HTERT RPE-1 (cell line): ENCODE data around the gene KLHDC8A.
"Not testable (repeated sequence)": the region's sequence is repeated elsewhere in the genome, so short reads cannot be mapped to it uniquely, and the experiment has no call there.

Experiments
- in situ Hi-C: fragments of 300-500 bp; cut with MboI; formaldehyde crosslinking; loops from 4 replicates; pipeline ENCODE4 v1.14.3; 2020; ENCODE audit warnings: low sequenced_read_pairs

KLHDC8A gene, protein sequence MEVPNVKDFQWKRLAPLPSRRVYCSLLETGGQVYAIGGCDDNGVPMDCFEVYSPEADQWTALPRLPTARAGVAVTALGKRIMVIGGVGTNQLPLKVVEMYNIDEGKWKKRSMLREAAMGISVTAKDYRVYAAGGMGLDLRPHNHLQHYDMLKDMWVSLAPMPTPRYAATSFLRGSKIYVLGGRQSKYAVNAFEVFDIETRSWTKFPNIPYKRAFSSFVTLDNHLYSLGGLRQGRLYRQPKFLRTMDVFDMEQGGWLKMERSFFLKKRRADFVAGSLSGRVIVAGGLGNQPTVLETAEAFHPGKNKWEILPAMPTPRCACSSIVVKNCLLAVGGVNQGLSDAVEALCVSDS

DNA sequence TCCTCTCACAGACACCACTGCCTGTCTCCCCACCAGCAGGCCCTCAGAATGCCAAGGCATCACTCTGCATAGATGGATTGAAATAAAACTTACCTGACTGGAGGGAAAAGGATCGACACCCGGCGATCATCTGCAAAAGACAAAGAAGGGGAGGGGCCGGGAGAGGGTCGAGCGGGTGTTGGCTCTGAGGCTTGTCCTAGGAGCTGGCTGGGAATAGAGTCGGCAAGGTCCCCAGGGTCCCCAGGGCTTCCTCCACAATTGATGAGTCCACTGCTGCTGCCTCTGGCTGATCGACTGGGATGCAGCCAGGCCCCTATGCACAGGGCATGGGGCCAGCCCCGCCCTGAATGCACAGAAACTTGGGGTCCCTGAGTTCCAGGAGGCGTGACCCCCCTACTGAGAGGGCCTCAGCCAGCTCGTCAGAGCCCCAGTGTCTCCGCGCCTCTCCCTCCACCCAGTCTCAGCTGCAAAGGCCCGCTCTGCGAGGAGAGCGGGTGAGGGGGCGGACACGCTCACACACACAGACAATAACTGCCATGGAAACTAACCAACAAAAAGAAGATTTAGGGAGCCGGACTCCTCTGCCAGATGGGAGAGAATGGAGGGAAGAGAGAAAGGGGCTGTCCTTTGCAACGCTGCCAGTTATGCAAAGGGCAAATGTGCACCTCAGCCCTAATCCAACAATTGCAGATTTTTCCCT lies at the start of gene KLHDC8A:
KLHDC8A (minus strand) TSS at position 483 of the 700 bp plus-strand sequence. CDS start 13,318 bp downstream, outside the sequence.
- in situ Hi-C loops = no loop called here

DNA sequence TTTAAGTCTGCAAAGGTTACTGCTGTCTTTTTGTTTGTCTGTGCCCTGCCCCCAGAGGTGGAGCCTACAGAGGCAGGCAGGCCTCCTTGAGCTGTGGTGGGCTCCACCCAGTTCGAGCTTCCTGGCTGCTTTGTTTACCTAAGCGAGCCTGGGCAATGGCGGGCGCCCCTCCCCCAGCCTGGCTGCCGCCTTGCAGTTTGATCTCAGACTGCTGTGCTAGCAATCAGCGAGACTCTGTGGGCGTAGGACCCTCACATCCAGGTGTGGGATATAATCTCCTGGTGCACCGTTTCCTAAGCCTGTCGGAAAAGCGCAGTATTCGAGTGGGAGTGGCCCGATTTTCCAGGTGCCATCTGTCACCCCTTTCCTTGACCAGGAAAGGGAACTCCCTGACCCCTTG lies 49.5 kb upstream of the KLHDC8A start:
- in situ Hi-C loops = not testable (repeated sequence)

DNA sequence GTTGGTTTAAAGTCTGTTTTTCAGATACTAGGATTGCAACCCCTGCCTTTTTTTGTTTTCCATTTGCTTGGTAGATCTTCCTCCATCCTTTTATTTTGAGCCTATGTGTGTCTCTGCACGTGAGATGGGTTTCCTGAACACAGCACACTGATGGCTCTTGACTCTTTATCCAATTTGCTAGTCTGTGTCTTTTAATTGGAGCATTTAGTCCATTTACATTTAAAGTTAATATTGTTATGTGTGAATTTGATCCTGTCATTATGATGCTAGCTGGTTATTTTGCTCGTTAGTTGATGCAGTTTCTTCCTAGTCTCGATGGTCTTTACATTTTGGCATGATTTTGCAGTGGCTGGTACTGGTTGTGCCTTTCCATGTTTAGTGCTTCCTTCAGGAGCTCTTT lies 47.8 kb upstream of the KLHDC8A start:
- in situ Hi-C loops = not testable (repeated sequence)

DNA sequence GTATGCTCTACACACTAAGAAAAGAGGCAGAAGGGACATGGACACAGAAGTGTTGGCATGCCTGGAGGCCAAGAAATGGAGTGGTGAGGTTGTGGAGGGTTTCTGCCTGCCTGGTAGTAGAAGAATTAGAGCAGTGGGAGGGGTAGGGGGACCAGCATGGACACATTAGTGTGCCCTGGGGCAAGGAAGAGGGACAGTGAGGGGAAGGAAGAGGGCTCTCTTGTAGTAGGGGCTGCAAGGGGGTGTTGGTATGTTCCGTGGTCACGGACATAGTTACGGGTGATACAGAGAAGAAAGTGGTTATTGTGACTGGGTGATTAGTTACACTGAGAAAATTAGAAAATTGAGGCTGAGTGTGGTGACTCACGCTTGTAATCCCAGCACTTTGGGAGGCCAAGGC lies 41.9 kb upstream of the KLHDC8A start:
- in situ Hi-C loops = no loop called here

DNA sequence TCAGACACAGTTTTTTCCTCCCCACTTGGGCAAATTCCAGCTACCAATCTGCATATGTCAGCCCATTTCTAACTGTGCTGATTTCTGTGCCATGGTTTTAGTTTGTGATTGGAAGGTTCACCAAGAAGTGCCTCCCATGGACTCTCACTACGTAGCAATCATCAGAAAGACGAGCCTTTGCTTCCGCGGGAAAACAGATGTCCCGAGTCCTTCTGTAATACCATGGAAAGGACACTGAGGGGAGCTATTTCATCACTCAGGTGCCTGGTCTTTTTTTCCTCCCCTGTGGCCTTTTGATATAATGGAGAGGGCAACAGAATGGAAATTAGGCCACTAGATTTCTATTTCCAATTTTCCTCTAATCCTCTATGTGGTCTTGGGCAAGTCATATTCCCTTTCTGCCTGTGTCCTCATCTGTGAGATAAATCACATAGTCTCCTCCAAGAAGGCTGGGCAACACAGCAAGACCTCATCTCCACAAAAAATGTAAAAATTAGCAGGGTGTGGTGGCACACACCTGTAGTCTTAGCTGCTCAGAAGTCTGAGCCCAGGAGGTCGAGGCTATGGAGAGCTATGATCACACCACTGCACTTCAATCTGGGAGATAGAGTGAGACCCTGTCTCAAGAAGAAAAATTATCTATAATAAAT lies 40.4 kb upstream of the KLHDC8A start:
- in situ Hi-C loops = no loop called here

DNA sequence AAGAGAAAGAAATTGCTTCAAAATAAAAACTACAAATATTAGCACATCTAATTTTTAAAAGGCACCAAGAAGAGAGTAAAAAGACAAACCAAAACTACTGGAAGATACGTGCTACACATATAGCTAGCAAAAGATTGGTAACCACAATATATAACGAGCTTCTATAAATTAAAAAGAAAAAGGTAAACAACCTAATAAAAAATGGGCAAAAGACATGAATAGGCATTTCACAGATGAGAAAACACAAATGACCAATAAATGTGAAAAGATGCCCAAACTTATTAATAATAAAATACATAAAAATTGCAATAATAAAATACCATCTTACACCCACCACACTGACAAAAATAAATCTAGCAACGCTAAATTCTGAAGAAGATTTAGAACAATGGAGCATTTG lies 38.9 kb upstream of the KLHDC8A start:
- in situ Hi-C loops = no loop called here

DNA sequence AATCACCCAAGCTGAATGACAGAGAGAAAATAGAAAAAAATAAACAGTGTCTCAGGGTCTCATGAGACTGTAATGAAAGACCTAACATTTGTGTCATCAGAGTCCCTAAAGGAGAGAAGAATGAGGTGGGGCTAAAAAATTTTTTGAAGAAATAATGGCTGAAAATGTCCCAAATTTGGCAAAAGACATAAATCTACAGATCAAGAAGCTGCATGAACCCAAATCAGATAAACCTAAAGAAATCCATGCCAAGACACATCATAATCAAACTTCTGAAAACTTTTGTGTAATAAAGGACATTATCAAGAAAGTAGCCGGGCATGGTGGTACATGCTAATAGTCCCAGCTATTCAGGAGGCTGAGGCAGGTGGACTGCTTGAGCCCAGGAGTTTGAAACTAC lies 35.9 kb upstream of the KLHDC8A start:
- in situ Hi-C loops = no loop called here

DNA sequence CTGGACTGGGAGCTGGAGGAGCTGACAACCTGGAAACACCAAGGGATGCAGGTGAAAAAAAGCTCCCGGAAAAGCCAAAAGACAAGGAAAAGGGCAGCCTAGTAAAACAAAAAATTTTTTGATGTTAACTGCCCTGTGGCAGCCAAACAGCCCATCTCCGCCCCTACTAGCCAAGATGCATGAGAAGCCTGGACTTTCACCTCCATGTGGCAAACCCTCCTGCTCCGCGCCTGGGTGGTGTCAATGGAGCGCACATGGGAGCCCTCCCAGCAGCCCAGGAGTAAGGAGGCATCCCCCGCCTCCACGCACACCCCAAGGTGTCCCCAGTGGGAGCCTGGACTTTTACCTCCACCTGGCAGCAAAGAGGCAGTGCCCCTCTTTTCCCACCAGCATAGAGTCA lies 34.7 kb upstream of the KLHDC8A start:
- in situ Hi-C loops = no loop called here

DNA sequence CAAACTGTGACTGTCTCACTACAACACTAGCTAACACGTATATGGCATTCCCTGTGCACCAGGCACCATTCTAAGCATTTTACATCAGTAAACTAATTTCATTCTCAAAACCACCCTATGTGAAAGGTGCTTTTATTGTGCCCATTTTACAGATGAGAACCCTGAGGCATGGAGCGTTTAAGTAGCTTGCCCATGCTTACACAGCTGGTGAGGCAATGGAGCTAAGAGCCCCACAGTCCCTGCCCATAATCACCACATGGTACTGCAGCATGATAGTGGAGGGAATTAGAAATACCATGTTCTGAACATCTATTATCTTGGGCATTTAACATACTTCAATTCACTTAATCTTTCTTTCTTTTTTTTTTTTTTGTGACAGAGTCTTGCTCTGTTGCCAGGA lies 31.1 kb upstream of the KLHDC8A start:
- in situ Hi-C loops = no loop called here

DNA sequence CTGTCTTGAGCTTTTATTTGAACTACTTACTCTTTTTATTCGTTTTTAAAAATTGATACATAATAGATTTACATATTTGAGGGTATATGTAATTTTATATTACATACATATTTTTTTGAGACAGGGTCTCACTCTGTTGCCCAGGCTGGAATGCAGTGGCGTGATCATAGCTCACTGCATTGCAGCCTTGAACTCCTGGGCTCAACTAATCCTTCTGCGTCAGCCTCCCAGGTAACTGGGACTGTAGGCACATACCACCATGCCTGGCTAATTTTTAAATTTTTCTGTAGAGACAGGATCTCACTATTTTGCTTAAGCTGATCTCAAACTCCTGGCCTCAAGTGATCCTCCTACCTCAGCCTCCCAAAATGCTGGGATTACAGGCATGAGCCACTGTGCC lies 26.3 kb upstream of the KLHDC8A start:
- in situ Hi-C loops = not testable (repeated sequence)

DNA sequence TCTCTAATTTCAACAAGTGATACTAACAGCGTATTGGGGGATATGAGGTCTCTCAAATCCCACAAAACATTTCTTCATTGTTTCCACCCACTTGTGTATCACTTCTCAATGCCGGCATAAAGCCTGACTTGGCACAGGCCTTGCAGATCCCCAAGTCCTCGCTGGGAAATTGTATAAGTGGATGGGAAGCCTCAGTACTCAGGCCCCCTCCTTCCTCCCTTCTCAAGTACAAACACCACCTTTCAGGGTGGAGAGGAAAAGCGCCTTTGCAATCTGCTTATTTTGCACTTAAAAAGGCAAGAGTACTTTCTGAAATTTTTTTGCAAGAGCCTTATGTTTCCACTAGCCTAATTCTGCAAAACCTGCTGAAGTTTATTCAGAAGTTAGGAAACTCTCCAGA lies 25.8 kb upstream of the KLHDC8A start:
- in situ Hi-C loops = no loop called here

DNA sequence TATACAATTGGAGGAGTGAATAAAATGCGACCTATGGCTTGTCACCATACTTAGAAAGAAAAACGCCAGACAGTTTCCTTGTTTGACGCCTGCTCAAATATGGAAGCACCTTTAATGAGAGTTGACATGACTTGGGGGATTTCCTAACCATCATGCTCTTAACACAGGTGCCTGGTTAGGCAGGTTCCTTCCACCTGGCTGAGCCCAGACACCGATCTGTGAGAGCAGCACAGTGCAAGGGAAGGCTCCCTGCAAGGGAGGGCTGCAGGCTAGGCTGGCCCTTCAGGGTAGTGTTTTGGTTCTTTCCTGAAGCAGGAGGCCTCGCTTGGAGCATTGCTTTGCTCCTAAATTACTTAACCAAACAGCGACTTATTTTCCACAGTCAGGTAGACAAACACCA lies 24.6 kb upstream of the KLHDC8A start:
- in situ Hi-C loops = no loop called here

DNA sequence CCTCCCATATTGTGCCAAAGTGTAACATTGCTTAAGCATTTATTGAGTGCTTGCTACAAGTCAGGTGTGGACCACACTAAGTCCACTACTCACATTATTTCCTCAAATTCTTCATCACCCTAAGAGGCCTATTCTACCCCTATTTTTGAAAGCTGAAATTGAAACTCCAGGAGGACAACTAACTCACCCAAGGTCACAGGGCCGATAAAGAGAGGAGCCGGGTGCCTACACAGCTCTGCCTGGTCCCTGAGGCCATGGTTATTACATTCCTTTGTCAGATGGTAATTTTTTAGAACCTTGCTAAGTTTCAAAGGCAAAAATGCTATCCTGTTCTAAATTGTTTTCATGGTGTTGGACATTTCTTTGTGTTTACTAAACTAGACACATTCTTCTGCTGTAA lies 24.2 kb upstream of the KLHDC8A start:
- in situ Hi-C loops = no loop called here

DNA sequence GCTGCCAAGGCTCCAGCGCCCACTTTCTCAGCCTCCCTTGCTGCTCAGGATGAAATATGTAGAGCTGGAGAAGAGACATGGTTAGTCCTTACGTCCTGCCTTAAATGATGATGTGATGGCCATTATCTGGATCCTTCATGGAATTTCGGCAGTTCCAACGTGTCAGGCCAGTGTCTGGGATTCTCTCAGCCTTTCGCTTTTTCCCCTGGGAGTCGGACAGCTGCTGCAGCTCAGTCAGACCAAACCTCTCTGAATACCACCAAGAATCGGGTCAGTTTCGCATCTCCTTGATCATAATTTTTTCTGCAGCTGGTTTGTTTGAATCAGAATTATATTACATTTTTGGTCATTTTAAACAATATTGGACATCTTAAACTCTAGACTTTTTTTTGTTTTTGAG lies 22.3 kb upstream of the KLHDC8A start:
- in situ Hi-C loops = no loop called here

DNA sequence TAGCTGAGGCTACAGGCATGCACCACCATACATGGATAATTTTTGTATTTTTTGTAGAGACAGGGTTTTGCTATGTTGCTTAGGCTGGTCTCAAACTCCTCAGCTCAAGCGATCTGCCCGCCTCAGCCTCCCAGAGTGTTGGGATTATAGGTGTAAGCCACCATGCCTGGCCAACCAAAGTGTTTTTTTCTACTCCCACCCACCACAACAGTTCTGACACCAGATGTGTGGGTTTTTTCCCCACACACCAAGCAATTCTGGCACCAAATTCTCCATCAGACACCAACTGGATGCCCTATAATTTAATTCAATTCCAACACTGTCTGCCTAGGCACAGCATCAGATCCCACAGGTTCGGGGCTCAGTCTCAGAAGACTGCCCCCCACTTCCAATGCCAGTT lies 20.6 kb upstream of the KLHDC8A start:
- in situ Hi-C loops = no loop called here

DNA sequence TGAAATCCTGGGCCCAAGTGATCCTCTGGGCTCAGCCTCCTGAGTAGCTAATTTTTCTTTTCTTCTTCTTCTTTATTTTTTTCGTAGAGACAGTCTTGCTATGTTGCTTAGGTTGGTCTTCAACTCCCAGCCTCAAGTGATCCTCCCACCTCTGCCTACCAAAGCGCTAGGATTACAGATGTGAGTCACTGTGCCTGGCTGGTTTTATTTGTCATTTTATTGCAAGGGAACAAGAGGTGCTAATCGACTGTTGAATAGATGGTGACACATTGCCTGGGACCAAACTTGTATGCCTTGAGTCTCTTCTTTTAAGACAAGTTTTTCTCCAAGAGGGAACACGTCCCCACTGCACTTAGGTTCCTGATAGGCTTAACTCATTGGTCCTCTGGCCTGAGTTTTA lies 20.0 kb upstream of the KLHDC8A start:
- in situ Hi-C loops = no loop called here

DNA sequence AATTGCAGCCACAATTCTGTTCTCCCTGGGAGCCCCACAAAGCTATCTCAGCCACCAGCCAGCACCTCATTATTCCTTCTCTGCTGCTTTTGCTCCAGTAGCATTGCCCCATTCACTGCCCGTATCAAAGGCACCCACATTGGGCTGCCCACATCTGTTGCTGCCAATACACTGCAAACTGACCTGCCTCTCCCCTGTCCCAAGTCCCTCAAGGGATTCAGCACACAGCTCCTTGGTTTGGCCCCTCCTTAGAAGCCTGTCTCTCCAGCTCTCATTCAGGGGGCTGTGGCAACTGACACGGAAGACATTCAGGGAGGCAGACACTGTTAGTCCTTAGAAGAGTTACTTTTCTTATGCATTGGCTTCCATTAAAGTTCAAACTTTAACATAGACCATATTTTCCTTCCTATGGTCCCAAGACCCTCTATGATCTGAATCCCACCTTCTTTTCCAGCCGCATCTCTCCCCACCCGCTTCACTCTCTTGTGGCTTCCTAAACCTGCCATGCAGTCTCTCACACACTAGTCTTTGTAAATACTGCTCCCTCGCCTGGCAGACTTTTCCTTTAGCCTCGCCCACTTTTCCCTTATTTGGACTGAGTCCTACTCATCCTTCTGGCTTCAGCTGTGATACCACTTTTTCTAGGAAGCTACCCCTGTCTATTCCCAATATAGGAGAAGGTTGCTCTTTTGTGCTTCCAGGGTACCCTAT lies 19.3 kb upstream of the KLHDC8A start:
- in situ Hi-C loops = no loop called here

DNA sequence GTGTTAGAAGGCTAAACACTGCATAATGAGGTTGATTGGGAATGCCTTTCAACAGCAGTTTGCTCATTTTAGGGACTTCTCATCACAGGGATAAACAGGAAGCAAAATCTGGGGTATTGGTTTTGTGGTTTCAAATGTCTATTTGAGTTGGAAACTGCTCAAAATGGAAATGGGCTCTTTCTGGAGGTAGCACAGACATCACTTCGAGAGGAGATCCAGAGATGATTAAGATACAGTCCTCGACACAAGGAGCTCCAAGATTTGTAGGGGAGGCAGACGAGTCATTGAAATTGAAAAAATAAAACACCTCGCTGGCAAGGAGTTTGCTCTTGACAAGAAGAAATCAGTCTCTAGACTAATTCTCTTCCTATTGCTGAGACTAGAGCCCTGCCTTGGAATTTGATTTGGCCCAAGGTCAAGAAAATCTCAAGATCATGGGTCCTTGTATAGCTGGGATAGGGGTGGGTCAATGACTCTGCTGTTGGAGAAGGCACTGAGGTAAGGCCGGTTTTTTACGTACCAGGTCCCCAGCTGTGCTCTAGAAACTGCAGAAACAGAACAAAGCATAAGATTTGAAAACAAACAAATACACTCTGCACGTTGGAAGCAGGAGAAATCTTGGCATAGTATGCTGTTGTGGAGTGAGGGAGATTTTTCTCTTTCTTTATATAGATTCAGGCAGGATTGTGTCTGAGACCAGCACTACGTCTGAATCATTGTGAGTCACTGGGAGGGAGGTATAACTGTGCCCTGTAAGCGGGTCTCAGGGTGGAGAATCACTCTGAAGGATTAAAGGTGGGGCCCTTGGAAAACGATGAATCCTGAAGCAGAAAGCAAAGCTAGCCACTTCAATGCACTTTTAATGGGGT lies 17.7 kb upstream of the KLHDC8A start:
- in situ Hi-C loops = no loop called here

DNA sequence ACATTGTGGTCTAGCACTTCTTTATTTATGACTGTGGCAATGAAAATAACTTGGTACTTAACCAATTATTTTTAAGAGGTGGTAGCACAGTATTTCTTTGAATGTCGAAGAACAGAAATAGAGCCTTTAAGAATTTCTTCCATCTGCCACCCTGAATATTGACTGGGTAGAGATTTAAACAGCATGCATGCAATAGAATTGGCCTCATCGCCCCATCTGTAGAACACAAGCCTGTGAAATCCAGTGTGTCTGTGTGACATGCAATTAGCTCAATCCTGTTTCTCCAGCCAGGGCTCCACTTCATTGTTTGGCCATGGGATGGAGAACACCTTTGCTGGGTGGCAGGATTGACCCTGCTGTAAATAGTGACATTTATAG lies 17.1 kb upstream of the KLHDC8A start:
- in situ Hi-C loops = no loop called here

DNA sequence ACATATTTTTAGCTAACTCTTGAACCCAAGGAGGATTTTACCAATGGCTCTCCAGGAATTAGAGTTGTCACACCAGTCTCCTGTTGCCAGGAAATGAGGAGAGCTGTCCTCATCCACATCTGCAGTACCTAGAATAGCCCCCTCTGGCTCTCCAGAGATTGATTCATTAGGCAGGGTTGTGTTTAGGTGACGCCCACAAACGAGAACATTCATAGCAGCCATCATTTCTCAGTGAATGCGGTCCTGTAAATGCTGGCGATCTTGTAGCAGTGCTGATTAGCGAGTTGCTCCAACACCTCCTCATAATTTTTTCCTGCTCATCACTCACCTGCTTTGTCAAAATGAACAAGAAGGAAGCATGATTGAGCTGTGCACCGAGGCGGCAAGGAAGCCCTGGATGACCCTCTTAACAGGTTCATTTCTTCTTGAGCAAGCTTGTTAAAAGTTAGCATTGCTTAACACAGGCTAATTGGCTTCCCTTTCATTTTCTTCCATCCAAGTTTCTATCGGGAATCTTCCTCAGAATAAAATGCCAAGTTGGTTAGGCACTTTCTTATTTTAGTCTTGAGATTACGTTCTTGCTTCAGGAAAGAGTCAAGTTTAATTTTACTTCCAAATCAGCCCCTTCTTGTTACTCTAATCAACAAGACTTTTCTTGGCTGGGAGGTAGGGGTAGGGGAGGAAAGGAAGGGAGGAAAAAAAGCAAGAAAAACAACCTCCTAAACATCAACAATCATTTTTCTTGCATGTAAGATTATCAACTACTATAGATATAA lies 16.5 kb upstream of the KLHDC8A start:
- in situ Hi-C loops = no loop called here
